HepG2 (cell line): ENCODE data around the gene REEP6. TPM values are rescaled to one million over a fixed set of nuclear protein-coding genes. Genes with fewer than 3 reads are reported as not detected.

Source experiments
- BCL6 ChIP-seq: IDR thresholded peaks from 2 replicates; pipeline ENCODE4 v1.6.1; 2016; ENCODE audit warnings: missing genetic modification reagents, missing compliant biosample characterization
- CREB1 ChIP-seq, 2 experiments: fragments of 450-650 bp in 1 of 2; IDR thresholded peaks; 2 replicates each; pipeline ENCODE4 v1.6.1; 2016 to 2017; ENCODE audit warnings: control low read depth in 1 of 2, mild to moderate bottlenecking in 1 of 2, missing compliant biosample characterization in 1 of 2, missing genetic modification characterization in 1 of 2
- EEA1 ChIP-seq: sonication (generic); formaldehyde crosslinking; IDR thresholded peaks from 2 replicates; pipeline ENCODE4 v1.5.1; 2020; ENCODE audit warnings: mild to moderate bottlenecking, missing genetic modification reagents, borderline replicate concordance
- FLYWCH1 ChIP-seq: sonication (generic); formaldehyde crosslinking; IDR thresholded peaks from 2 replicates; pipeline ENCODE4 v1.8.1; 2023; ENCODE audit warnings: mild to moderate bottlenecking, missing genetic modification reagents
- FOXM1 ChIP-seq: sonication (generic); formaldehyde crosslinking; IDR thresholded peaks from 2 replicates; pipeline ENCODE4 v1.5.0; 2020; ENCODE audit warnings: missing genetic modification reagents
- NFYB ChIP-seq: sonication (generic); formaldehyde crosslinking; IDR thresholded peaks from 2 replicates; pipeline ENCODE4 v1.4.0; 2020; ENCODE audit warnings: missing genetic modification reagents
- PCBP2 ChIP-seq: fragments of 200-400 bp; formaldehyde crosslinking; optimal IDR thresholded peaks from 2 replicates; pipeline ENCODE3; 2018; ENCODE audit warnings: low read length, low read depth; ENCODE audit not compliant: poor library complexity, severe bottlenecking
- RARA ChIP-seq: IDR thresholded peaks from 2 replicates; pipeline ENCODE4 v1.6.1; 2016; ENCODE audit warnings: missing genetic modification reagents, missing compliant biosample characterization
- TP53 ChIP-seq: sonication (generic); formaldehyde crosslinking; conservative IDR thresholded peaks from 2 replicates; pipeline ENCODE4 v1.4.0; 2020; ENCODE audit warnings: missing genetic modification reagents
- ZFP1 ChIP-seq: IDR thresholded peaks from 2 replicates; pipeline ENCODE4 v1.6.1; 2016
- ZFX ChIP-seq: sonication (generic); formaldehyde crosslinking; IDR thresholded peaks from 2 replicates; pipeline ENCODE4 v1.4.0; 2020; ENCODE audit warnings: mild to moderate bottlenecking, low read depth, missing genetic modification reagents, moderate library complexity
- ZNF274 ChIP-seq: sonication (generic); formaldehyde crosslinking; IDR thresholded peaks from 2 replicates; pipeline ENCODE4 v1.5.1; 2020; ENCODE audit warnings: mild to moderate bottlenecking, missing genetic modification reagents
- ZNF282 ChIP-seq: fragments of 450-650 bp; IDR thresholded peaks from 2 replicates; pipeline ENCODE4 v1.6.1; 2018; ENCODE audit not compliant: partially characterized antibody
- ZNF44 ChIP-seq: sonication (generic); formaldehyde crosslinking; IDR thresholded peaks from 2 replicates; pipeline ENCODE4 v1.5.1; 2020; ENCODE audit warnings: mild to moderate bottlenecking, missing genetic modification reagents
- ZNF501 ChIP-seq: sonication (generic); formaldehyde crosslinking; IDR thresholded peaks from 2 replicates; pipeline ENCODE4 v1.5.1; 2020; ENCODE audit warnings: mild to moderate bottlenecking, moderate library complexity, missing genetic modification reagents
- ZNF557 ChIP-seq: sonication (generic); formaldehyde crosslinking; IDR thresholded peaks from 2 replicates; pipeline ENCODE4 v1.4.0; 2020; ENCODE audit warnings: missing genetic modification reagents
- ZNF75D ChIP-seq: sonication (generic); formaldehyde crosslinking; IDR thresholded peaks from 2 replicates; pipeline ENCODE4 v1.8.1; 2023; ENCODE audit warnings: missing genetic modification reagents, mild to moderate bottlenecking, borderline replicate concordance
- ZNF780A ChIP-seq: sonication (generic); formaldehyde crosslinking; IDR thresholded peaks from 2 replicates; pipeline ENCODE4 v1.8.0; 2022; ENCODE audit warnings: mild to moderate bottlenecking, missing genetic modification reagents, moderate library complexity
- polyA plus RNA-seq, 8 experiments: library from polyadenylated mRNA; depleted of rRNA in 3 of 8; stranded (reverse) in 7 of 8; unstranded in 1 of 8; fragments of >200 nt; fragmentation: Illumina TruSeq in 4 of 8; extraction: Trizol in 4 of 8; gene quantifications; 2 replicates each; pipeline versions ENCODE4 v1.2.1 to v1.2.3, GENCODE V29; 2011 to 2016; ENCODE audit warnings: low read depth in 4 of 8, missing spikeins in 1 of 8, mixed read lengths in 1 of 8; ENCODE audit not compliant: insufficient read depth in 1 of 8
- total RNA-seq, 5 experiments: library from RNA; depleted of rRNA; stranded (reverse); fragments of >200 nt; fragmentation: Illumina TruSeq; extraction: Trizol; gene quantifications; 2 replicates each; pipeline ENCODE4 v1.2.3, GENCODE V29; 2016; ENCODE audit warnings: low read depth in 1 of 5
- TF ChIP-seq, protein P1 (sequence below): sonication (generic); formaldehyde crosslinking; IDR thresholded peaks from 2 replicates; pipeline ENCODE4 v1.5.1; 2020; ENCODE audit warnings: missing genetic modification reagents, mild to moderate bottlenecking, borderline replicate concordance
- TF ChIP-seq, protein P2 (sequence below): sonication (generic); formaldehyde crosslinking; IDR thresholded peaks from 2 replicates; pipeline ENCODE4 v1.4.0; 2020; ENCODE audit warnings: missing genetic modification reagents, borderline replicate concordance
- TF ChIP-seq, protein P3 (sequence below): IDR thresholded peaks from 2 replicates; pipeline ENCODE4 v1.6.1; 2016; ENCODE audit warnings: low read depth, control low read depth
- TF ChIP-seq, protein P4 (sequence below): sonication (generic); formaldehyde crosslinking; IDR thresholded peaks from 2 replicates; pipeline ENCODE4 v1.8.0; 2022; ENCODE audit warnings: missing genetic modification reagents, mild to moderate bottlenecking, inconsistent platforms, borderline replicate concordance
- TF ChIP-seq, protein P5 (sequence below): sonication (generic); formaldehyde crosslinking; IDR thresholded peaks from 2 replicates; pipeline ENCODE4 v1.4.0; 2020; ENCODE audit warnings: low read depth, mild to moderate bottlenecking, missing genetic modification reagents

The REEP6 gene
- total and polyA plus RNA-seq, 2 of the 13 experiments (the other 11 are each of a cell fraction or from before 2014, with no cell fraction given) = 10.0 to 28.8 TPM

DNA sequence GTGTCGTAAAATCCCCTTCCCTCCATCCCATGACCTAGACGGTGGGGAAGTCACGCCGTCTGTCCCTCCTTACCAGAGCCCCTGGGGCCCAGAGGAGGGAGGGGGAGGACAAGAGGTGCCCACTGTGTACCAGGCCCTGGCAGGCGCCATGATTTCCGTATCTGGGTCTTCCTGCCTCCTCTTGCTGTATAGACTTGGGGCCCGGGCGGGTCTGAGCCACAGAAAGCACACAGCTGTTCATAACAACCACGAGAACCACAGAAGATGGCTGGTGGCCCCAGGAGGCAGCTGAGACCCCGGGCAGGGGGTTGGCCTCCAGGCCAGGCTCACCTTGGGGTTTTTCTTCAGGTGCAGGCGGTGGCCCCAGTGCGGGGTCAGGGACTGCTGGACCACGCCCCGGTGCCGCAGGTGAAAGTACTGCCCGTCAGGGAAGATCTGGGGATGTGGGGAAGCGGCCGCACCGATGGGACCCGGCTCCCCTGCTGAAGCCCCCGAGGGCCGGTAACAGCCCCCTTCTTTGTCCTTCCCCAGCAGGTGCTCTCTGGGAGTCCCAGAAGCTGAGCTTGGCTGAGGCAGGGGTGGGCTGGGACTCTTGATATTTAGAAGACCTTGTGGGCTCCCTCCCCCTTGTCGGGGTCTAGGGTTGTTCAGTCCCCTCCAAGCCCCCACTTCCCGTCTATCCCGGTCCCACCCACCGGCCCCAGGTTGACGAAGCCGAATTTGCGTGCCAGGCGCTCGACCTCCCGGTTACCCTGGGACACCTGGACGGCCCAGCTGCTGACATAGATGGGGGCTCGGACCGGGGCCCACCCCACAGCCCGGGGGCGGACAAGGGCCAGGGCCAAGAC, 1.3 kb upstream of the REEP6 start (continued):
- TF ChIP-seq, protein P1, sequence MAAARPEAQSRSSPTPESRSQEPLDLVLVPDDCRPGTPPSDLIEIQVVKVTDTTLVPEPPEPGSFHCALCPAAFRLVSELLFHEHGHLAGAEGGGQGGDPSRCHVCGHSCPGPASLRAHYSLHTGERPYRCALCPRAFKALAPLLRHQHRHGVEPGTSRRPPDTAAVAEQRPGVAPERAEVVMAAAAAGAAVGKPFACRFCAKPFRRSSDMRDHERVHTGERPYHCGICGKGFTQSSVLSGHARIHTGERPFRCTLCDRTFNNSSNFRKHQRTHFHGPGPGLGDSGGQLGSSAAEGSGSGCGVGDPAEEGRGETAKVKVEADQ (CRISPR knock-in tag) = no peak
- TF ChIP-seq, protein P2, sequence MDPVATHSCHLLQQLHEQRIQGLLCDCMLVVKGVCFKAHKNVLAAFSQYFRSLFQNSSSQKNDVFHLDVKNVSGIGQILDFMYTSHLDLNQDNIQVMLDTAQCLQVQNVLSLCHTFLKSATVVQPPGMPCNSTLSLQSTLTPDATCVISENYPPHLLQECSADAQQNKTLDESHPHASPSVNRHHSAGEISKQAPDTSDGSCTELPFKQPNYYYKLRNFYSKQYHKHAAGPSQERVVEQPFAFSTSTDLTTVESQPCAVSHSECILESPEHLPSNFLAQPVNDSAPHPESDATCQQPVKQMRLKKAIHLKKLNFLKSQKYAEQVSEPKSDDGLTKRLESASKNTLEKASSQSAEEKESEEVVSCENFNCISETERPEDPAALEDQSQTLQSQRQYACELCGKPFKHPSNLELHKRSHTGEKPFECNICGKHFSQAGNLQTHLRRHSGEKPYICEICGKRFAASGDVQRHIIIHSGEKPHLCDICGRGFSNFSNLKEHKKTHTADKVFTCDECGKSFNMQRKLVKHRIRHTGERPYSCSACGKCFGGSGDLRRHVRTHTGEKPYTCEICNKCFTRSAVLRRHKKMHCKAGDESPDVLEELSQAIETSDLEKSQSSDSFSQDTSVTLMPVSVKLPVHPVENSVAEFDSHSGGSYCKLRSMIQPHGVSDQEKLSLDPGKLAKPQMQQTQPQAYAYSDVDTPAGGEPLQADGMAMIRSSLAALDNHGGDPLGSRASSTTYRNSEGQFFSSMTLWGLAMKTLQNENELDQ = no peak
- TF ChIP-seq ZNF780A (CRISPR knock-in tag) = no peak
- no peak for TF ChIP-seq FOXM1
- TF ChIP-seq ZFX (CRISPR knock-in tag) = peak; percentile 86
- TF ChIP-seq ZNF282 = no peak
- TF ChIP-seq PCBP2 = no peak
- TF ChIP-seq, protein P3, sequence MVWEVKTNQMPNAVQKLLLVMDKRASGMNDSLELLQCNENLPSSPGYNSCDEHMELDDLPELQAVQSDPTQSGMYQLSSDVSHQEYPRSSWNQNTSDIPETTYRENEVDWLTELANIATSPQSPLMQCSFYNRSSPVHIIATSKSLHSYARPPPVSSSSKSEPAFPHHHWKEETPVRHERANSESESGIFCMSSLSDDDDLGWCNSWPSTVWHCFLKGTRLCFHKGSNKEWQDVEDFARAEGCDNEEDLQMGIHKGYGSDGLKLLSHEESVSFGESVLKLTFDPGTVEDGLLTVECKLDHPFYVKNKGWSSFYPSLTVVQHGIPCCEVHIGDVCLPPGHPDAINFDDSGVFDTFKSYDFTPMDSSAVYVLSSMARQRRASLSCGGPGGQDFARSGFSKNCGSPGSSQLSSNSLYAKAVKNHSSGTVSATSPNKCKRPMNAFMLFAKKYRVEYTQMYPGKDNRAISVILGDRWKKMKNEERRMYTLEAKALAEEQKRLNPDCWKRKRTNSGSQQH = no peak
- TF ChIP-seq EEA1 = 0 out of 2 replicates have a peak, but pooled peaks have one; percentile 77
- no peak for TF ChIP-seq FLYWCH1 (CRISPR knock-in tag)
- no peak for TF ChIP-seq ZNF44 (CRISPR knock-in tag)
- TF ChIP-seq RARA (CRISPR knock-in tag) = no peak
- peak; percentile 80 for TF ChIP-seq ZNF501
- TF ChIP-seq, protein P4, sequence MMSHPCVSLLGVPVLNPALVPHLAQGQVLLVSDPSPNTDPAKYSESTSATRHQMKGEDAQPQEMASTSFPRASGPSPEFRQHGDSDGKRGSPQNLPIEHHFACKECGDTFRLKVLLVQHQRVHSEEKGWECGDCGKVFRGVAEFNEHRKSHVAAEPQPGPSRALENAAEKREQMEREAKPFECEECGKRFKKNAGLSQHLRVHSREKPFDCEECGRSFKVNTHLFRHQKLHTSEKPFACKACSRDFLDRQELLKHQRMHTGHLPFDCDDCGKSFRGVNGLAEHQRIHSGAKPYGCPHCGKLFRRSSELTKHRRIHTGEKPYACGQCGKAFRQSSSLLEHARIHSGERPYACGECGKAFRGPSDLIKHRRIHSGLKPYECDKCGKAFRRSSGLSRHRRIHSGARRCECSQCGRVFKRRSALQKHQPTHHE (CRISPR knock-in tag) = no peak
- no peak for TF ChIP-seq NFYB (CRISPR knock-in tag)
- TF ChIP-seq ZNF557 (CRISPR knock-in tag) = no peak
- no peak for TF ChIP-seq ZNF274 (CRISPR knock-in tag)
- no peak for TF ChIP-seq ZNF75D
- TF ChIP-seq TP53 (CRISPR knock-in tag) = no peak
- TF ChIP-seq, protein P5, sequence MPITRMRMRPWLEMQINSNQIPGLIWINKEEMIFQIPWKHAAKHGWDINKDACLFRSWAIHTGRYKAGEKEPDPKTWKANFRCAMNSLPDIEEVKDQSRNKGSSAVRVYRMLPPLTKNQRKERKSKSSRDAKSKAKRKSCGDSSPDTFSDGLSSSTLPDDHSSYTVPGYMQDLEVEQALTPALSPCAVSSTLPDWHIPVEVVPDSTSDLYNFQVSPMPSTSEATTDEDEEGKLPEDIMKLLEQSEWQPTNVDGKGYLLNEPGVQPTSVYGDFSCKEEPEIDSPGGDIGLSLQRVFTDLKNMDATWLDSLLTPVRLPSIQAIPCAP (CRISPR knock-in tag) = no peak
- TF ChIP-seq BCL6 (CRISPR knock-in tag) = no peak
- no peak for TF ChIP-seq ZFP1 (CRISPR knock-in tag)
- no peak for TF ChIP-seq CREB1 (IDR thresholded peaks at IDR 0.05)
- TF ChIP-seq CREB1 (CRISPR knock-in tag; IDR thresholded peaks at IDR 0.05) = no peak
